Rectal smooth muscle tissue (tissue), 1 donor: ENCODE results near the gene ZSWIM8.
"Not testable (repeated sequence)": the region's sequence is repeated elsewhere in the genome, so short reads cannot be mapped to it uniquely, and the experiment has no call there.

ENCODE experiments used
- H3K27ac ChIP-seq: one replicate; pipeline ENCODE4 v1.7.0; 2013; ENCODE audit warnings: low read depth, low read length, inconsistent platforms
- H3K27me3 ChIP-seq: one replicate; pipeline ENCODE4 v1.7.0; 2013; ENCODE audit warnings: low read length; ENCODE audit not compliant: control insufficient read depth, insufficient read depth
- H3K36me3 ChIP-seq: one replicate; pipeline ENCODE4 v1.7.0; 2013; ENCODE audit warnings: low read length; ENCODE audit not compliant: control insufficient read depth, insufficient read depth
- H3K4me1 ChIP-seq: one replicate; pipeline ENCODE4 v1.7.0; 2013; ENCODE audit warnings: low read length; ENCODE audit not compliant: control insufficient read depth, insufficient read depth
- H3K4me3 ChIP-seq: one replicate; pipeline ENCODE4 v1.7.0; 2013; ENCODE audit warnings: low read length
- H3K9ac ChIP-seq: one replicate; pipeline ENCODE4 v1.7.0; 2013; ENCODE audit warnings: low read length

ZSWIM8 gene, protein sequence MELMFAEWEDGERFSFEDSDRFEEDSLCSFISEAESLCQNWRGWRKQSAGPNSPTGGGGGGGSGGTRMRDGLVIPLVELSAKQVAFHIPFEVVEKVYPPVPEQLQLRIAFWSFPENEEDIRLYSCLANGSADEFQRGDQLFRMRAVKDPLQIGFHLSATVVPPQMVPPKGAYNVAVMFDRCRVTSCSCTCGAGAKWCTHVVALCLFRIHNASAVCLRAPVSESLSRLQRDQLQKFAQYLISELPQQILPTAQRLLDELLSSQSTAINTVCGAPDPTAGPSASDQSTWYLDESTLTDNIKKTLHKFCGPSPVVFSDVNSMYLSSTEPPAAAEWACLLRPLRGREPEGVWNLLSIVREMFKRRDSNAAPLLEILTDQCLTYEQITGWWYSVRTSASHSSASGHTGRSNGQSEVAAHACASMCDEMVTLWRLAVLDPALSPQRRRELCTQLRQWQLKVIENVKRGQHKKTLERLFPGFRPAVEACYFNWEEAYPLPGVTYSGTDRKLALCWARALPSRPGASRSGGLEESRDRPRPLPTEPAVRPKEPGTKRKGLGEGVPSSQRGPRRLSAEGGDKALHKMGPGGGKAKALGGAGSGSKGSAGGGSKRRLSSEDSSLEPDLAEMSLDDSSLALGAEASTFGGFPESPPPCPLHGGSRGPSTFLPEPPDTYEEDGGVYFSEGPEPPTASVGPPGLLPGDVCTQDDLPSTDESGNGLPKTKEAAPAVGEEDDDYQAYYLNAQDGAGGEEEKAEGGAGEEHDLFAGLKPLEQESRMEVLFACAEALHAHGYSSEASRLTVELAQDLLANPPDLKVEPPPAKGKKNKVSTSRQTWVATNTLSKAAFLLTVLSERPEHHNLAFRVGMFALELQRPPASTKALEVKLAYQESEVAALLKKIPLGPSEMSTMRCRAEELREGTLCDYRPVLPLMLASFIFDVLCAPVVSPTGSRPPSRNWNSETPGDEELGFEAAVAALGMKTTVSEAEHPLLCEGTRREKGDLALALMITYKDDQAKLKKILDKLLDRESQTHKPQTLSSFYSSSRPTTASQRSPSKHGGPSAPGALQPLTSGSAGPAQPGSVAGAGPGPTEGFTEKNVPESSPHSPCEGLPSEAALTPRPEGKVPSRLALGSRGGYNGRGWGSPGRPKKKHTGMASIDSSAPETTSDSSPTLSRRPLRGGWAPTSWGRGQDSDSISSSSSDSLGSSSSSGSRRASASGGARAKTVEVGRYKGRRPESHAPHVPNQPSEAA (N-terminal part only)

DNA sequence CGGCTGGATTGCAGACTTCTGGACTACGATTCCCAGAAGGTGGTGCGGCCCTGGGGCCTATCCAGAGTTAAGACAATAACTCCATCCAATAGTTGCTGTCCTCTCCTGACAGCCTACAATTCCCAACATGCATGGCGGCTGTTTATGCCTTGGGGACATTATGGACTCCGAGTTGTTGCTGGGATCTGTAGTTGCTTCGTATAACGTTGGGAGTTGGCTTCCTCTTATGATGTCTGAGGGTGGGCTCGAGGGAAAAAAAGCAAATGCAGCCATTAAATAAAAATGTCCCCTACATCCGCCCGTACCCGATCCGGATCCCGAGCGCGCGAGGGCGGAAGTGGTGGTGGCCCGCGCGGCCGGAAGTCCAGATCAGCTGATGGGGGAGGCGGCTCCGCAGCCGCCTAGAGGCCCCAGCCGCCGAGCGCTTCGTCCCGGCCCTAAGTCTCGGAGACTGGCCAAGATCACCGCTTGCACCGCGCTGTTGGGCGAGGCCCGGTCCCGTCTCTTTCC is at the start of gene ZSWIM8:
Gene ZSWIM8, plus strand, starts transcription at position 396 of the 510 bp plus-strand sequence. CDS start 273 bp downstream, outside the sequence.
- Histone ChIP-seq H3K27ac (peak within 1 kb of the TSS; percentile 92), H3K9ac (peak within 1 kb of the TSS; percentile 63), H3K27me3 (no peaks in the 10 kb centered on the region), H3K36me3 (peaks cover 14% of the 10 kb centered on the region), H3K4me1 (peaks cover 32% of the 10 kb centered on the region), H3K4me3 (peak within 1 kb of the TSS; percentile 88)

DNA sequence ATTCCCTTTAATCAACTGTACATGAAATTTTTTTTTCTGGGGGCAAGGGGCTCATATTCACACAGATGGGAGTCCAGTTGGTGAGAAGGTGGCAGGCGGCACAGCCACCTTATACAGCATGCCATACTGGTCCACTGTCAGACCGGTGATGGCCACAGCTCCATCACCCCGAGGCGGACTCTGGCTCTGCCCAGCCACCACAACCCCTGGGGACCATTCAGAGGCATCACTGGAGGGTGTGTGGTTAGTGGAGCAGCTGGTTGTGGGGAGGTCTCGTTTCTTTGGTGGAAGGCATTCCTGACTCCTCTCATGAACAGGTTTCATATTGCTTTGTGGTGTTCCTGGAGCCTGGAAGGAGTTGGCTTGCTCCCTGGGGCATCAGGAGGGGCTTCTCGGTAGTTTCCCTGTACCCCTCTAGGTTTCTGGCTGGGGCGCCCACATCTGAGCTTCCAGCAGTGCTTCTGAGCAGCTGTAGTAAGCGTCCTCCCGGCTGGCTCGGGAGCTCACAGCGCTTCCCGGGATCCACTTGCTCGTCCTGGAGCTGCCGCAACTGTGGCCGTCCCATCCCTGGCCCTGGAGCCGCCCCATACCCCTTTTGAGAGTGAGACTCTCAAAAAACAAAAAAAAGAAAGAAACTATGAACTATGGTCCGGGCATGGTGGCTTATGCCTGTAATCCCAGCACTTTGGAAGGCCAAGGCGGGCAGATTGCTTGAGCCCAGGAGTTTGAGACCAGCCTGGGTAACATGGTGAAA is 44.7 kb upstream of the ZSWIM8 start:
- H3K27ac ChIP-seq, H3K27me3 ChIP-seq, H3K4me3 ChIP-seq, H3K9ac ChIP-seq, H3K36me3 ChIP-seq: not testable (repeated sequence)
- peaks cover 11% of the 10 kb centered on the region for H3K4me1 ChIP-seq

DNA sequence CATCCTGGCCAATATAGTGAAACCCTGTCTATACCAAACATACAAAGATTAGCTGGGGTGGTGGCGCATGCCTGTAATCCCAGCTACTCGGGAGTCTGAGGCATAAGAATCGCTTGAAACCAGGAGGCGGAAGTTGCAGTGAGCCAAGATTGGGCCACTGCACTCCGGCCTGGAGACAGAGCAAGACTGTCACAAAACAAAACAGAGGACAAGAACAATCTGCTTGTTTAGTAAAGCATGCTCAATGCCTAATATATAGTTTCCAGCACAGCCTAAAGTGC is 43.0 kb upstream of the ZSWIM8 start:
- Histone ChIP-seq H3K27ac (no peak overlapping the region), H3K4me3 (no peak overlapping the region), H3K36me3 (peaks cover 2% of the 10 kb centered on the region), H3K27me3 (no peaks in the 10 kb centered on the region), H3K4me1 (peaks cover 11% of the 10 kb centered on the region), H3K9ac (no peak overlapping the region)

DNA sequence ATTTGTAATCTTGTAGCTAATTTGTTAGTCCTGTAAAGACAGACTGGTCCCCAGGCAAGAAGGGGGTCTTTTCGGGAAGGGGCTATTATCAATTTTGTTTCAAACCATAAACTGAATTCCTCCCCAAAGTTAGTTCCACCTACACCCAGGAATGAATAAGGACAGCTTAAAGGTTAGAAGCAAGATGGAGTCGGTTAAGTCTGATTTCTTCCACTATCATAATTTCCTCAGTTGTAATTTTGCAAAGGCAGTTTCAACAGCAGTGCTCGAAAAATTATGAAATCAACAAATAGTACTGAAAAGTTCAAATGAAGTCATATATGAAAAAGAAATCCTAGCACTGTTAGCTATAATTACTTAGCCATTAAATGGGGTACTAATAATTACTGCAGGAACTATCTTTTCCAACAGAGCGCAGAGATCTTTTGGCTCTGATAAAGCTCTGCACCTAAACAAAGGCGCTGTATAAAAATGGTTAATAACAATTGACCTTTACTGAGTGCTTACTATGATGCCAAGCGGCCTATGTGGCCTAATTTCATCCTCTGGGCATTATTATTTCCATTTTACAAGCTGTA is 42.0 kb upstream of the ZSWIM8 start:
- H3K9ac ChIP-seq: peak overlapping the region; percentile 81
- peak overlapping the region; percentile 100 for H3K4me3 ChIP-seq
- no peaks in the 10 kb centered on the region for H3K27me3 ChIP-seq
- peaks cover 11% of the 10 kb centered on the region for H3K4me1 ChIP-seq
- peak overlapping the region; percentile 98 for H3K27ac ChIP-seq
- peaks cover 2% of the 10 kb centered on the region for H3K36me3 ChIP-seq

DNA sequence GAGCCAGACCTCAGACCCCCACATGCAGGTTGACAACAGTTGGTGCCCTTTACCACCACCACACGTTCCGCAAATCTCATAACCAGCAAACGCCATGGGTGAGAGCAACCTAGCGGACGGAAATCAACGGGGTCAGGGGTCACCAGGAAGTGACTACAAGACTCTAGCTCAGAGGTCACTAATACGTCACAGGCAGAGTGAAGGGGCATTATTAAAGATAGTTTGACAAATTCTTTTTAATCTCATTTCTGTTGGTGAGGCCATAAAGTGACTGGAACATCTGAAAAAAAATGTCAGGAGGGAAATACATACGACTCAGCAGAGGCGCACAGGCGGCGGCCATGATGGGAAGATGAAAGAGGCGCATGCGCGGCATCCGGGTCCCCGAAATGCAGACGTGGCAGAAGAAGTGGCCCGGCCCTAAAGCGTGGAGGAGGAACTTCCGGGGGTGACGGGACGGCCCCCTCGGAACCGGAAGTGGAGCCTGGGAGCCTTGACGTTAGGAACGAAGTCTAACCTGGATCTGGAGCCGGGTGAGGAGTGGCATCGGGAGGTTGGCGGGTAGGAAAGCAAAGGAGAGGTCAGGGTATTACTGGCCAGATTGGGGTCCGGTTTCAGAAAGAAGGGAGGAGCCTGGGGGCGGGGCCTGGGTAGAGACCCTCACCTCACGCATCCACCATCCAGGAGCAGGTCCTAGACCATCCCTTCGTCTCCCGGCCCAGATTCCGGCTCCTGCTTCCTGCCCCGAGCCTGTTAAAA is 41.3 kb upstream of the ZSWIM8 start, which contains the start of gene SEC24C:
Gene SEC24C, plus strand, starts transcription at position 468 of the 759 bp plus-strand sequence. CDS start 2,461 bp downstream, outside the sequence.
- Histone ChIP-seq H3K9ac (peak within 1 kb of the TSS; percentile 100), H3K36me3 (peaks cover 2% of the 10 kb centered on the region), H3K27me3 (no peaks in the 10 kb centered on the region), H3K27ac (peak within 1 kb of the TSS; percentile 98), H3K4me1 (peaks cover 11% of the 10 kb centered on the region), H3K4me3 (peak within 1 kb of the TSS; percentile 100)

DNA sequence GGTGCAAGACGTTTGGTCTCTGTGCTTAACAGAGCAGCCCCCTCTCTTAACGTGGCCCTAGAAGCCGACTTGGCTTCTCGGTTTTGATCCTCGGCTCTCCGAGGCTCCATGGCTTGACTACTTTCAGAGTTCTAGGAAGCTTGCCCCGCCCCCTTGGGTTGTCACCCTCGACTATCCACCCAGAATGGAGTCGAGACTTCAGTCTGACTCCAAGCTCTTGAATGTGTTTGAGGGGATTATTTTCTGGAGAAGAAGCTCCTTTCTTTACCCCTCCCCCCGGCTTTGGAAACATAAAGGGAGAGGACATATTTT is 40.8 kb upstream of the ZSWIM8 start:
- Histone ChIP-seq H3K36me3 (peaks cover 2% of the 10 kb centered on the region), H3K4me1 (peaks cover 11% of the 10 kb centered on the region), H3K4me3 (peak overlapping the region; percentile 100), H3K27me3 (no peaks in the 10 kb centered on the region), H3K9ac (peak overlapping the region; percentile 100), H3K27ac (peak overlapping the region; percentile 98)

DNA sequence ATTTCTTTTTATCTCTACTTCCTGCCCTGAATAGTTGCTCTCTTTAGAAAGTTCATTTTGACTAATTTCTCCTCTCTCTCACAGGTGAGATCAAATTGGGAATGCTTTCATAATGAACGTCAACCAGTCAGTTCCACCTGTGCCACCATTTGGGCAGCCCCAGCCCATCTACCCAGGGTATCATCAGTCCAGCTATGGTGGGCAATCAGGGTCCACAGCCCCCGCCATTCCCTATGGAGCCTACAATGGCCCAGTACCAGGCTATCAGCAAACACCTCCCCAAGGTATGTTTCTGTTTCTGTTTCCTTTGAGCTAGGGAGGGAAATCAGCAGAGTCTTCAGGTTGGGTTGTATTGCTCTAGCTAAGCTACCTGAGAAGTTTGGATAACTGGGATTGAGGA is 38.7 kb upstream of the ZSWIM8 start:
- Histone ChIP-seq H3K36me3 (peaks cover 11% of the 10 kb centered on the region), H3K4me1 (peaks cover 11% of the 10 kb centered on the region)

DNA sequence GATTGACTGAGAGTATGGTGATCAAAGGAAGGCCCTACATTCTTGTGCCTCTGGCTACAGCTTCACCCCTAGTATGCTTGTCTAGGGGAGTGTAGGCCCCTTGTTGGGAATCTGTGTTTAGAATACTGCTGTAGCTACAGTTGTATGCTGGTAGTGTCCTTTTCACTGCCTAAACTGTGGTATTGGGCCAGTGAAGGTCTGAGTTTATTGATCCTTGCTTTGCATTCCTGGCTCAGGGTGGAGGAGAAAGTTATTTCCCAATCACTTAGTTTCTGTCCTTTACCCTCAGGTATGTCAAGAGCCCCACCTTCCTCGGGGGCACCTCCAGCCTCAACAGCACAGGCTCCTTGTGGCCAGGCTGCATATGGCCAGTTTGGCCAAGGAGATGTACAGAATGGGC is 34.6 kb upstream of the ZSWIM8 start:
- H3K4me1 ChIP-seq: no peaks in the 10 kb centered on the region
- H3K4me3 ChIP-seq: no peak overlapping the region
- peaks cover 20% of the 10 kb centered on the region for H3K36me3 ChIP-seq
- no peaks in the 10 kb centered on the region for H3K27me3 ChIP-seq
- H3K27ac ChIP-seq: no peak overlapping the region
- H3K9ac ChIP-seq: no peak overlapping the region

More for the DNA sequence above, 38.7 kb upstream of the ZSWIM8 start:
- no peak overlapping the region for H3K9ac ChIP-seq
- H3K27me3 ChIP-seq: no peaks in the 10 kb centered on the region
- no peak overlapping the region for H3K4me3 ChIP-seq
- no peak overlapping the region for H3K27ac ChIP-seq

DNA sequence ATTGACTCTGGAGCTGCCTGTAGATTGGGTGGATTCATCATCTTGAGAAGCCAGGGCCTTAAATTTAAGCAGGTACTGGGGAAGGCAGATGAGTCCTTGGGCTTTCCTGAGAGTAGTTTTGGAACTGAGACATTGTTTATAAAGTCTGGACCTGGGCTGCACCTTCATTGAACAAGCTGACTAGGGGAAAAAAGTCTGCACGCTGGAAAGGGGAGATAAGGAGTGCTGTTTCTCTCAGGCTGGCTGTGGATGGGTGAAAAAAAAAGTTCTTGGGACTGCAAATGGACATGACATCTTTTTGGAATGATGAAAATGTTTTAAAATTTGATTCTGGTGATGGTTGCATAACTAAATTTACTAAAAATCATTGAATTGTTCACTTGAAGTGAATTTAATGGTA is 29.2 kb upstream of the ZSWIM8 start:
- Histone ChIP-seq H3K27ac (no peak overlapping the region), H3K4me3 (no peak overlapping the region), H3K9ac (no peak overlapping the region), H3K36me3 (peaks cover 31% of the 10 kb centered on the region), H3K4me1 (no peaks in the 10 kb centered on the region), H3K27me3 (no peaks in the 10 kb centered on the region)

DNA sequence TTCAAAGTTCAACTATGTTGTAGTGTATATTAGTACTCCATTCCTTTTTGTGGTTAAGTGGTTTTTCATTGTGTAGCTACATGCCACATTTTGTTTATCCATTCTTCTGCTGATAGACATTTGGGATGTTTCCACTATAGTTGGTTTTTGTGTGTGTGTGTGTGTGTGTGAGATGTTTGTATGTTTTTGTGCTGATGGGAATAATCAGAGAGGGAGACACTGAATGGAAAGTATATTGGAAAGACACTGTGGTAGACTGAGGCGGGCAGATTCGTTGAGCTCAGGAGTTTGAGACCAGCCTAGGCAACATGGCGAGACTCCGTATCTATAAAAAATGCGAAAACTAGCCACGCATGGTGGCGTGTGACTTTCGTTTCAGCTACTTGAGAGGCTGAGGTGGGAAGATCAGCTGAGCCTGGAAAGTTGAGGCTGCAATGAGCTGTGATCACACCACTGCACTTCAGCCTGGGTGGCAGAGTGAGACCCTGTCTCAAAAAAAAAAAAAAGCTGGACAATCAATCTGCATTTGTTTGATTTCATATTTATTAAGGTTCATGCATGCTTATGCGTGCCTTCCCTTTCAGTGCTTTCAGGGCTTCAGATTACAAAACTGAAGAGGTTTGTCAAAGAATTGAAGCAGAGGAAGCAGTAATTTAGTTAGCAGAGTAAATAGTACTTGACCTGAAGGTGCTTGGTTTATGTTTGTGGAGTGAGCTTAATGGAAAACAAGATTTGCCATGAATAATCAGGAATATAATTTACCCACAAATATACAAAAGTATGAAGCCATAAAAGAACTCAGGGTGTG is 26.5 kb upstream of the ZSWIM8 start:
- H3K36me3 ChIP-seq: peaks cover 40% of the 10 kb centered on the region
- no peak overlapping the region for H3K9ac ChIP-seq
- H3K27me3 ChIP-seq: no peaks in the 10 kb centered on the region
- H3K4me3 ChIP-seq: no peak overlapping the region
- H3K4me1 ChIP-seq: no peaks in the 10 kb centered on the region
- no peak overlapping the region for H3K27ac ChIP-seq
